Measurements from ENCODE around the gene ZNF778. TPM values are rescaled to one million over a fixed set of nuclear protein-coding genes. Genes with fewer than 3 reads are reported as not detected.

Gene ZNF778
- 10 to 100 TPM in 1 of 6 donors, 1 to 10 TPM in 5; 4.9 to 10.3 (median 6.3) TPM for total RNA-seq
- 1 to 10 TPM; 1.2 to 3.3 TPM for polyA plus RNA-seq

GRCh38 chr16:89217388-89218191 is at the start of gene ZNF778:
TSS of gene ZNF778 (plus strand) at chr16:89217703. CDS start at chr16:89221128, 3,425 bp downstream.
- H3K27me3 ChIP-seq: no peaks in the 10 kb centered on the region
- peak within 1 kb of the TSS; percentile 65 to 97 (median 90) for H3K4me3 ChIP-seq
- TF ChIP-seq, protein P1, sequence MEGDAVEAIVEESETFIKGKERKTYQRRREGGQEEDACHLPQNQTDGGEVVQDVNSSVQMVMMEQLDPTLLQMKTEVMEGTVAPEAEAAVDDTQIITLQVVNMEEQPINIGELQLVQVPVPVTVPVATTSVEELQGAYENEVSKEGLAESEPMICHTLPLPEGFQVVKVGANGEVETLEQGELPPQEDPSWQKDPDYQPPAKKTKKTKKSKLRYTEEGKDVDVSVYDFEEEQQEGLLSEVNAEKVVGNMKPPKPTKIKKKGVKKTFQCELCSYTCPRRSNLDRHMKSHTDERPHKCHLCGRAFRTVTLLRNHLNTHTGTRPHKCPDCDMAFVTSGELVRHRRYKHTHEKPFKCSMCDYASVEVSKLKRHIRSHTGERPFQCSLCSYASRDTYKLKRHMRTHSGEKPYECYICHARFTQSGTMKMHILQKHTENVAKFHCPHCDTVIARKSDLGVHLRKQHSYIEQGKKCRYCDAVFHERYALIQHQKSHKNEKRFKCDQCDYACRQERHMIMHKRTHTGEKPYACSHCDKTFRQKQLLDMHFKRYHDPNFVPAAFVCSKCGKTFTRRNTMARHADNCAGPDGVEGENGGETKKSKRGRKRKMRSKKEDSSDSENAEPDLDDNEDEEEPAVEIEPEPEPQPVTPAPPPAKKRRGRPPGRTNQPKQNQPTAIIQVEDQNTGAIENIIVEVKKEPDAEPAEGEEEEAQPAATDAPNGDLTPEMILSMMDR (IDR thresholded peaks at IDR 0.05): no peak
- peak; percentile 77 to 93 (median 80) for DNase-seq
- H3K27ac ChIP-seq: peak within 1 kb of the TSS; percentile 92 to 95 (median 92)
- FAIRE-seq: no peak
- intact Hi-C loops (cut with DNase I): loop anchor here in 1 of 3 donors (10.0 kb wide), 1 partner anchor 273 kb away; no protein-coding TSS in a partner anchor
- WGBS, 2 donors: 0% methylated on average over 82 to 91 of the region's 91 CpGs
- ATAC-seq: peak; percentile 92 to 96 (median 94)
- H3K36me3 ChIP-seq: peaks cover 0 to under 1% (median 0%) of the 10 kb centered on the region in 3 donors
- peaks cover 0 to 22% (median 5%) of the 10 kb centered on the region in 3 donors for H3K4me1 ChIP-seq
- no peaks in the 10 kb centered on the region for H3K9me3 ChIP-seq

- no peaks in the 10 kb centered on the region for H3K36me3 ChIP-seq
- peak in 3 of 6 donors; percentile 40 to 78 (median 61) for DNase-seq
- H3K27ac ChIP-seq: no peak overlapping the region
- TF ChIP-seq, protein P1 (IDR thresholded peaks at IDR 0.05): no peak
- FAIRE-seq: no peak
- WGBS, 2 donors: 39 to 47% methylated on average over 23 of the region's 23 CpGs
- no peak overlapping the region for H3K4me3 ChIP-seq
- ATAC-seq: no peak
- intact Hi-C loops (cut with DNase I): loop anchor here in 1 of 3 donors (10.0 kb wide), 1 partner anchor 434 kb away; no protein-coding TSS in a partner anchor
- peaks cover 0 to 5% (median 0%) of the 10 kb centered on the region in 4 donors for H3K27me3 ChIP-seq
- H3K4me1 ChIP-seq: peaks cover 0 to 7% (median 4%) of the 10 kb centered on the region in 3 donors
- H3K9me3 ChIP-seq: no peaks in the 10 kb centered on the region
These were observed 48.9 kb upstream of the ZNF778 start for GRCh38 chr16:89168381-89169189.

DNA sequence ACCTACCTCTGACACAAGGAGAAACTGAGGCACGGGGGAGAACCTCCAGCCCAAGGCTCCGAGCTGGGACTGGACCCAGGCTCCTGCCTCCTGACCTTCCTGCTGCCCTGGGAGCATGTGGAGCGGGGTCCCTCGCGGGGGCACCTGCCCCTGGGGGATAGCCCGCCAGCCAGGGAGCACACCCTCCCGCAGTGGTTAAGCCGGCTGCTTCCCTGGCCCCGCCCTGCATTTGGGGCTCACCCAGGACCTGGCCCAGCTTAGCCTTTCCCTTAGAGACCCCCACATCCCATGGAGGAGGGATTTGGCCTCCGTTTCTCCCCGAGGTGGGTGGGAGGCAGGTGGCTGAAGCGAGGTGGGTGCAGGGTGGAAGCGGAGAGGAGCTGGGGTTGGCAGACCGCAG is 47.7 kb upstream of the ZNF778 start:
- peaks cover 0 to 5% (median 0%) of the 10 kb centered on the region in 4 donors for H3K27me3 ChIP-seq
- TF ChIP-seq, protein P1 (IDR thresholded peaks at IDR 0.05): no peak
- FAIRE-seq (no peak), ATAC-seq (no peak), DNase-seq (peak in 3 of 6 donors; percentile 39 to 82 (median 52))
- intact Hi-C loops (cut with DNase I): loop anchor here in 2 of 3 donors (10.0 kb wide), 2 partner anchors 355 to 435 kb away; partner anchors contain the start of gene APRT (in 1 of the 2)
- no peak overlapping the region for H3K27ac ChIP-seq
- H3K9me3 ChIP-seq: no peaks in the 10 kb centered on the region
- H3K4me3 ChIP-seq: no peak overlapping the region
- H3K4me1 ChIP-seq: peaks cover 0 to 7% (median 4%) of the 10 kb centered on the region in 3 donors
- H3K36me3 ChIP-seq: no peaks in the 10 kb centered on the region
- 66 to 77% methylated on average over 12 to 14 of the region's 14 CpGs for WGBS, 2 donors

DNA sequence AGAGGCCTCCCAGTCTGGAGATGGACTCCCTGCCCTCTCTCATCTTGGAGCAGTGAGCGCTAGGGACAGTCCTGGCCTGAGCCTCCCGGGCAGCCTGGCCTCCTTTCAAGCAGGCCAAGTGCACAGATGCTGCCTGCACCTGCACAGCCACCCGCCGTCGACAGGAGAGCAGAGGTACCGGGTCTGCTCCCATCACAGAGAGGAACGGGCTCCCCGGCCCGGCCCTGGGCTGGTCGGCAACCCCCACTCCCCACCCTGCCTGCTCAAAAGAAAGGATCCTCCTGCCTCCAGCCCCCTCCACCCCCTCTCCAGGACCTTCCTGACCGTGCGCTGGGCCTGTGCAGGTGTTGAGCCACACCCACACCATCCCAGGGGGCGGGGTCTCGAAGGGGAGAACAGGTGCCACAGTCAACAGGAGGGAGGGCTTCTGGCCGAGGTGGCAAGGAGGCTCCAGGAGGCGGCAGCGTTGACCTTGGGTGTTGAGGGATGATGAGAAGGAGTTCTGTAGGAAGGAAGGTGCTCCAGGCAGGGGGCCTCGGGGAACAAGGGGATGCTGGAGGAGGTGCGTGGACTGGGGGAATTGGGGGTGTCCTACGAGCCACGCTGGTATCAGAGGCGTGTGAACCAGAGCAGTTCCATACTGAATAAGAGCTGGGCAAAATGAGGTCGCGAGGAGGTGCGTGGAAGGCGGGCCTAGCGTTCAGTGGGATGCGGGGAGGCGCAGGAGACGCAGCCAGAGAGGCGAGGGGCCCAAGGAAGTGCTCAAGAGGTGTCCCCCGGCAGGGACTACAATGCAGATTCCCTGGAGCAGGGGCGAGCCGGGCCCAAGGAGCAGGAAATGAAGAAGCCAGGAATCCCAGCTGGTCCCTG is 46.9 kb upstream of the ZNF778 start:
- TF ChIP-seq, protein P1 (IDR thresholded peaks at IDR 0.05): no peak
- DNase-seq (peak in 5 of 6 donors; percentile 64 to 90 (median 77)), FAIRE-seq (no peak), ATAC-seq (peak; percentile 9 to 54 (median 16))
- no peak overlapping the region for H3K27ac ChIP-seq
- H3K36me3 ChIP-seq: no peaks in the 10 kb centered on the region
- peak overlapping the region in 2 of 4 donors; percentile 17 to 39 for H3K4me3 ChIP-seq
- H3K9me3 ChIP-seq: no peaks in the 10 kb centered on the region
- 4 to 9% methylated on average over 31 to 34 of the region's 34 CpGs for WGBS, 2 donors
- intact Hi-C loops (cut with DNase I): loop anchor here in 1 of 3 donors (10.0 kb wide), 1 partner anchor 356 kb away; the partner anchor contains the start of gene APRT
- peaks cover 0 to 7% (median 4%) of the 10 kb centered on the region in 3 donors for H3K4me1 ChIP-seq
- peaks cover 0 to 5% (median 0%) of the 10 kb centered on the region in 4 donors for H3K27me3 ChIP-seq
